ENCODE results near the gene KLHL22. TPM values are rescaled to one million over a fixed set of nuclear protein-coding genes. Genes with fewer than 3 reads are reported as not detected.

KLHL22 gene
- total and polyA plus RNA-seq, 7 donors: 8.4 to 24.3 (median 14.6) TPM

- Histone ChIP-seq H3K27me3 (ENCODE audit: insufficient read depth in 3 of 3, low read length in 2 of 3) (no peaks in the 10 kb centered on the region), H3K36me3 (ENCODE audit: insufficient read depth in 1 of 2, low read depth in 1 of 2) (peaks cover 0 to 33% of the 10 kb centered on the region in 2 donors), H3K9me3 (no peaks in the 10 kb centered on the region), H3K27ac (no peak overlapping the region), H3K4me3 (no peak overlapping the region), H3K4me1 (peaks cover under 1% of the 10 kb centered on the region)
- no peak for TF ChIP-seq CTCF (IDR thresholded peaks at IDR 0.05)
- DNase-seq: peak in 1 of 2 donors; percentile 45
- ATAC-seq: no peak
- 93 to 97% (median 94%) methylated on average over 15 of the region's 15 CpGs for WGBS, 3 donors
- intact Hi-C loops (cut with DNase I): loop anchor here in 1 of 2 donors (2.0 kb wide), 1 partner anchor 39 kb away; no protein-coding TSS in a partner anchor
Observed at GRCh38 chr22:20457506-20458240, 37.9 kb downstream of the KLHL22 start.

GRCh38 chr22:20456722-20457076 is 38.9 kb downstream of the KLHL22 start:
- Histone ChIP-seq H3K4me1 (no peaks in the 10 kb centered on the region), H3K9me3 (no peaks in the 10 kb centered on the region), H3K36me3 (ENCODE audit: insufficient read depth in 1 of 2, low read depth in 1 of 2) (peaks cover 0 to 43% of the 10 kb centered on the region in 2 donors), H3K4me3 (no peak overlapping the region), H3K27ac (no peak overlapping the region), H3K27me3 (ENCODE audit: insufficient read depth in 3 of 3, low read length in 2 of 3) (no peaks in the 10 kb centered on the region)
- 96 to 100% (median 100%) methylated on average over 3 of the region's 3 CpGs for WGBS, 3 donors
- intact Hi-C loops (cut with DNase I): loop anchor here (1.0 to 2.0 kb wide), 2 partner anchors 37 to 38 kb away; no protein-coding TSS in a partner anchor
- no peak for TF ChIP-seq CTCF (IDR thresholded peaks at IDR 0.05)
- no peak for ATAC-seq
- DNase-seq: no peak

- Histone ChIP-seq H3K4me3 (no peak overlapping the region), H3K27me3 (ENCODE audit: insufficient read depth in 3 of 3, low read length in 2 of 3) (no peaks in the 10 kb centered on the region), H3K36me3 (ENCODE audit: insufficient read depth in 1 of 2, low read depth in 1 of 2) (peaks cover 0 to 43% of the 10 kb centered on the region in 2 donors), H3K4me1 (no peaks in the 10 kb centered on the region), H3K27ac (no peak overlapping the region), H3K9me3 (no peaks in the 10 kb centered on the region)
- intact Hi-C loops (cut with DNase I): loop anchor here (1.0 to 2.0 kb wide), 2 partner anchors 37 kb away; no protein-coding TSS in a partner anchor
- WGBS, 3 donors: 15 to 31% (median 17%) methylated on average over 6 of the region's 6 CpGs
- TF ChIP-seq CTCF (IDR thresholded peaks at IDR 0.05): peak; percentile 82
- ATAC-seq (peak; percentile 67 to 92 (median 88)), DNase-seq (peak; percentile 75 to 85)
Observed at GRCh38 chr22:20456064-20456721, 39.4 kb downstream of the KLHL22 start.

- peaks cover 0 to 43% of the 10 kb centered on the region in 2 donors for H3K36me3 ChIP-seq (ENCODE audit: insufficient read depth in 1 of 2, low read depth in 1 of 2)
- H3K27me3 ChIP-seq (ENCODE audit: insufficient read depth in 3 of 3, low read length in 2 of 3): no peaks in the 10 kb centered on the region
- ATAC-seq (no peak), DNase-seq (no peak)
- 89 to 94% (median 90%) methylated on average over 8 of the region's 8 CpGs for WGBS, 3 donors
- H3K9me3 ChIP-seq: no peaks in the 10 kb centered on the region
- intact Hi-C loops (cut with DNase I): loop anchor here (1.0 to 2.0 kb wide), 2 partner anchors 36 to 37 kb away; no protein-coding TSS in a partner anchor
- no peaks in the 10 kb centered on the region for H3K4me1 ChIP-seq
- no peak for TF ChIP-seq CTCF (IDR thresholded peaks at IDR 0.05)
- no peak overlapping the region for H3K4me3 ChIP-seq
- no peak overlapping the region for H3K27ac ChIP-seq
Observed at GRCh38 chr22:20455709-20456063, 39.9 kb downstream of the KLHL22 start.

Data from psoas muscle (tissue), 8 donors.